Activated T-cell treated with anti-CD3 and anti-CD28 coated beads, Interleukin-2, amount 50 U/mL, for 24 hours (primary cell): ENCODE data around the gene IFT172.

ENCODE experiments used
- DNase-seq: peaks from one replicate; pipeline ENCODE4 v3.0.0-alpha.2; 2020
- H3K27ac Mint-ChIP-seq: 2 replicates; pipeline ENCODE4 v1.8.0; 2020; ENCODE audit warnings: mild to moderate bottlenecking, mixed read lengths
- H3K27me3 Mint-ChIP-seq: 2 replicates; pipeline ENCODE4 v1.8.0; 2020; ENCODE audit warnings: mixed read lengths
- H3K36me3 Mint-ChIP-seq: 2 replicates; pipeline ENCODE4 v1.8.0; 2020; ENCODE audit warnings: low read depth, mixed read lengths
- H3K4me1 Mint-ChIP-seq: 2 replicates; pipeline ENCODE4 v1.8.0; 2020; ENCODE audit warnings: low read depth, mixed read lengths
- H3K4me3 Mint-ChIP-seq: 2 replicates; pipeline ENCODE4 v1.8.0; 2020; ENCODE audit warnings: mild to moderate bottlenecking, moderate library complexity, mixed read lengths
- H3K9me3 Mint-ChIP-seq: 2 replicates; pipeline ENCODE4 v1.8.0; 2020; ENCODE audit warnings: mixed read lengths

The IFT172 gene

DNA sequence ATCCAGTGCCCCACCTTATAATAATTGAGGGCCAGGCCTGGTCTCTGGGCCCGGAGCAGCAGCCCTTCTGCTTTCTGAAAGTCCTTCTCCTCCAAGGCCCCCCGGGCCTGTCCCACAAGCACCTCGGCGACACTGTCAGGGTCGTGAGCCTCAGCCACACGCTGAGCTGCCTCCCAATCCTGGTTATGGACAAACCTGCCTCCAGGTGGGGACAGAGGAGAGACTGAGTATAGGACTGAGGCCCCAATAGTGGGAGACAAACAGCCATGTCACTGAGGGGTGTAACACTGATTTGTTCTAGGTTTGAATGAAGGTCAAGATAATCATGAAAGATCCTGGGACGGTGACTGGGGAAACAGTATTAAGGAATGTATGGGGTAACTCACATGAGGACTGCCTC is 35.6 kb downstream of the IFT172 start:
- Mint-ChIP-seq H3K36me3 (peaks cover 45% of the 10 kb centered on the region), H3K27me3 (no peaks in the 10 kb centered on the region), H3K4me3 (no peak overlapping the region), H3K9me3 (no peaks in the 10 kb centered on the region), H3K27ac (no peak overlapping the region), H3K4me1 (peaks cover 4% of the 10 kb centered on the region)
- DNase-seq, result no peak

DNA sequence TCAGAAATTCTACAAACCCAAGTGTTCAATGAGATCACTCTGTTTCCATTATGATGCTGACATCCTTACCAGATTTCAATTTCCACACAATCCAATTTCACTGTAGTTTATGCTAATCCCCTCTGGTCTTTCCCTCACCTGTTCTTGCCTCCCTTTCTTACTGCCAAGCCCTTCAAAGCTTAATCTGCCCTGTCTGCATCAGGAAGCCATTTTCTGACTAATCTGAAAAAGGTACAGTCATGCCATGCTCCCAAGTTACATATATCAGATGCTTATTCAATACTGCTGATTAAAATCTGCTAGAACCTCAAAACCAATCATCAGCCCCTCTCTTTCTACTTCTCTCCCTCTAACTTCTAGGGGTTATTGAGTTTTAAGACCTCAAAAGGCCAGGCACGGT is 38.4 kb downstream of the IFT172 start:
- H3K9me3 Mint-ChIP-seq, result no peaks in the 10 kb centered on the region
- no peak overlapping the region for H3K4me3 Mint-ChIP-seq
- peak overlapping the region; percentile 50 for H3K27ac Mint-ChIP-seq
- H3K27me3 Mint-ChIP-seq, result no peaks in the 10 kb centered on the region
- peaks cover 7% of the 10 kb centered on the region for H3K4me1 Mint-ChIP-seq
- peaks cover 37% of the 10 kb centered on the region for H3K36me3 Mint-ChIP-seq
- no peak for DNase-seq

DNA sequence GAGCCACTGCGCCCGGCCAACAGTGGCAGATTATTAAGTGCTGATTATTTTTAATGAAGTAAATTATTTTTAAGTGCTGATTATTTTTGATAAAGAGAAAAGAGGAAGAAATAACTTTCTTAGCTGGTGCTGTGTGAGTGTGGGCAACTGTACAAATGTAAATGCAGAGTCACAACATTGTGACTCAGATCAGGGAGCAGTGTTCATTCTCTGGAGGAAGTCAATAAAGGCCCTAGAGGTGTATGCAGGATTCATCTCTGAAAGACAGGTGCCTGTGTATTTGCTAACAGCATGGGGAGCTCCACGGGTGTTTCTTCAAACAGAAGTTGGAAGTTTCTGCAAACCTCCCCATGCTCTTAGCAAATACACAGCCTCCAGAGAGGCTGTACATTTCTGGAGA is 41.2 kb downstream of the IFT172 start:
- H3K9me3 Mint-ChIP-seq, result no peaks in the 10 kb centered on the region
- H3K4me1 Mint-ChIP-seq, result peaks cover 13% of the 10 kb centered on the region
- no peak overlapping the region for H3K27ac Mint-ChIP-seq
- DNase-seq, result no peak
- no peaks in the 10 kb centered on the region for H3K27me3 Mint-ChIP-seq
- peaks cover 35% of the 10 kb centered on the region for H3K36me3 Mint-ChIP-seq
- no peak overlapping the region for H3K4me3 Mint-ChIP-seq

- Mint-ChIP-seq H3K4me1 (peaks cover 19% of the 10 kb centered on the region), H3K36me3 (peaks cover 46% of the 10 kb centered on the region), H3K4me3 (no peak overlapping the region), H3K9me3 (no peaks in the 10 kb centered on the region), H3K27ac (peak overlapping the region; percentile 42), H3K27me3 (no peaks in the 10 kb centered on the region)
- DNase-seq, result no peak
Measured at GRCh38 chr2:27446057-27446456, 43.5 kb downstream of the IFT172 start.

- no peaks in the 10 kb centered on the region for H3K9me3 Mint-ChIP-seq
- peaks cover 21% of the 10 kb centered on the region for H3K4me1 Mint-ChIP-seq
- H3K27ac Mint-ChIP-seq, result peak overlapping the region; percentile 42
- H3K4me3 Mint-ChIP-seq, result no peak overlapping the region
- DNase-seq, result no peak
- H3K27me3 Mint-ChIP-seq, result no peaks in the 10 kb centered on the region
- peaks cover 51% of the 10 kb centered on the region for H3K36me3 Mint-ChIP-seq
Measured at GRCh38 chr2:27445615-27446014, 43.9 kb downstream of the IFT172 start.

- H3K4me1 Mint-ChIP-seq, result peaks cover 21% of the 10 kb centered on the region
- H3K27me3 Mint-ChIP-seq, result no peaks in the 10 kb centered on the region
- H3K36me3 Mint-ChIP-seq, result peaks cover 54% of the 10 kb centered on the region
- H3K4me3 Mint-ChIP-seq, result no peak overlapping the region
- H3K27ac Mint-ChIP-seq, result no peak overlapping the region
- no peaks in the 10 kb centered on the region for H3K9me3 Mint-ChIP-seq
- no peak for DNase-seq
Measured at GRCh38 chr2:27445155-27445554, 44.4 kb downstream of the IFT172 start.

- H3K27me3 Mint-ChIP-seq, result no peaks in the 10 kb centered on the region
- DNase-seq, result no peak
- H3K4me3 Mint-ChIP-seq, result no peak overlapping the region
- H3K36me3 Mint-ChIP-seq, result peaks cover 63% of the 10 kb centered on the region
- no peaks in the 10 kb centered on the region for H3K9me3 Mint-ChIP-seq
- peaks cover 21% of the 10 kb centered on the region for H3K4me1 Mint-ChIP-seq
- peak overlapping the region; percentile 5 for H3K27ac Mint-ChIP-seq
Measured at GRCh38 chr2:27442920-27443282, 46.6 kb downstream of the IFT172 start.

GRCh38 chr2:27441958-27442919 is 47.3 kb downstream of the IFT172 start, which contains the start of gene KRTCAP3:
Gene KRTCAP3, plus strand, starts transcription at chr2:27442381. Its CDS starts 32 bp downstream, at chr2:27442413.
- H3K4me1 Mint-ChIP-seq, result peaks cover 21% of the 10 kb centered on the region

GRCh38 chr2:27441226-27441926 is 48.2 kb downstream of the IFT172 start:
- Mint-ChIP-seq H3K4me3 (no peak overlapping the region), H3K27ac (peak overlapping the region; percentile 34), H3K36me3 (peaks cover 77% of the 10 kb centered on the region), H3K27me3 (no peaks in the 10 kb centered on the region), H3K9me3 (no peaks in the 10 kb centered on the region), H3K4me1 (peaks cover 21% of the 10 kb centered on the region)
- DNase-seq, result no peak

More at GRCh38 chr2:27441958-27442919, 47.3 kb downstream of the IFT172 start, which contains the start of gene KRTCAP3:
- no peaks in the 10 kb centered on the region for H3K9me3 Mint-ChIP-seq
- DNase-seq, result peak; percentile 59
- no peaks in the 10 kb centered on the region for H3K27me3 Mint-ChIP-seq
- H3K27ac Mint-ChIP-seq, result peak within 1 kb of the TSS; percentile 34
- peaks cover 69% of the 10 kb centered on the region for H3K36me3 Mint-ChIP-seq
- no peak within 1 kb of the TSS for H3K4me3 Mint-ChIP-seq

- Mint-ChIP-seq H3K4me1 (peaks cover 19% of the 10 kb centered on the region), H3K27ac (peak overlapping the region; percentile 62), H3K4me3 (no peak overlapping the region), H3K27me3 (no peaks in the 10 kb centered on the region), H3K36me3 (peaks cover 87% of the 10 kb centered on the region), H3K9me3 (no peaks in the 10 kb centered on the region)
- no peak for DNase-seq
Measured at GRCh38 chr2:27435628-27436027, 53.9 kb downstream of the IFT172 start.

DNA sequence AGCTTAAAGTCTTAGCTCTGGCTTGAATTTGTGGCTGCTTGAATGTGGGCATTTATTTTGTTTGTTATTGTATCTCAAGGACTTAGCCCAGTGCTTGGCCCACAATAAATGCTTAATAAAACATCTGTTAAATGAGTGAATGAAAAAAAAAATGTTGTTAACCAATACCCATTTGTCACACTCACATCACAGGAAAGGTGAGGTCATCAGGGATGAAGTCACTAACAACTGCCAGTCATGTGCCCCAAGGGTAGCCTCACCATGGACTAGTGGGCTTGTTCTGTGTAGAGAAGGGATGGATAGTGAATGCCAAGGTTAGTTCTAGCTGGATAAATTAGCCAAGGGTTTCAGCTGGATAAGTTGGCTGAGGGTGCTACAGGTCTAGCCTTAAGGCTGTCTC is 58.1 kb downstream of the IFT172 start:
- H3K27ac Mint-ChIP-seq, result peak overlapping the region; percentile 97

DNA sequence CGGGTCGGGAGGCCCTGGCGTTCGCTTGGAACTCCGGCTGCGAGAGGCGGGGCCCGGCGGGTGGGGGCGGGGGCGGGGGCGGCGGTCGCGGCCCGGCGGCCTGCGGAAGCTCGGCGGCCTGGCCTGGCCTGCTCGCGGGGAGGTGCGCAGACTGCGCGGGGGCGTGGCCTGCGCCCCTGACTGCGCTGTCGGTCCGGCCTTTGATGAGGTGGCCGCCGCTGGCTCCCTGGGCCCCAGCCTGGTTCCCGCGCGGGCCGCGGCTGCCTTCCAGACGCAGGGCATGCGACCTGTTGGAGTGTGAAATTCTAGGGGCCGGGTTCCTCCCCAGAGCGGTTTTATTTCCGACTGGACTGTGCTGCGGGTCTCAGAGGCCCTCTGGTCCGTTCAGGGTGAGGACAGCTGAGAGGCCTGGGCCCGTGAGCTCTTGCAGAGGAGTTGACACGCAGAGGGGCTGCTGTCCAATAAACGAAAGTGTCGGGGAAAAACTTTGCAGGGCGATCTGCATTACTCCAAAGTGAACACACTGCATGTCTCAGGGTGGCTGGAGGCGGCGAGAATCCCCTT is 60.5 kb downstream of the IFT172 start:
- H3K27me3 Mint-ChIP-seq, result no peaks in the 10 kb centered on the region
- peak overlapping the region; percentile 97 for H3K27ac Mint-ChIP-seq
- peak; percentile 82 for DNase-seq
- H3K4me1 Mint-ChIP-seq, result peaks cover 35% of the 10 kb centered on the region
- H3K36me3 Mint-ChIP-seq, result peaks cover 38% of the 10 kb centered on the region
- H3K4me3 Mint-ChIP-seq, result peak overlapping the region; percentile 99
- no peaks in the 10 kb centered on the region for H3K9me3 Mint-ChIP-seq

More for the DNA sequence above, 58.1 kb downstream of the IFT172 start:
- DNase-seq, result no peak
- Mint-ChIP-seq H3K4me1 (peaks cover 35% of the 10 kb centered on the region), H3K36me3 (peaks cover 61% of the 10 kb centered on the region), H3K27me3 (no peaks in the 10 kb centered on the region), H3K9me3 (no peaks in the 10 kb centered on the region), H3K4me3 (peak overlapping the region; percentile 99)

DNA sequence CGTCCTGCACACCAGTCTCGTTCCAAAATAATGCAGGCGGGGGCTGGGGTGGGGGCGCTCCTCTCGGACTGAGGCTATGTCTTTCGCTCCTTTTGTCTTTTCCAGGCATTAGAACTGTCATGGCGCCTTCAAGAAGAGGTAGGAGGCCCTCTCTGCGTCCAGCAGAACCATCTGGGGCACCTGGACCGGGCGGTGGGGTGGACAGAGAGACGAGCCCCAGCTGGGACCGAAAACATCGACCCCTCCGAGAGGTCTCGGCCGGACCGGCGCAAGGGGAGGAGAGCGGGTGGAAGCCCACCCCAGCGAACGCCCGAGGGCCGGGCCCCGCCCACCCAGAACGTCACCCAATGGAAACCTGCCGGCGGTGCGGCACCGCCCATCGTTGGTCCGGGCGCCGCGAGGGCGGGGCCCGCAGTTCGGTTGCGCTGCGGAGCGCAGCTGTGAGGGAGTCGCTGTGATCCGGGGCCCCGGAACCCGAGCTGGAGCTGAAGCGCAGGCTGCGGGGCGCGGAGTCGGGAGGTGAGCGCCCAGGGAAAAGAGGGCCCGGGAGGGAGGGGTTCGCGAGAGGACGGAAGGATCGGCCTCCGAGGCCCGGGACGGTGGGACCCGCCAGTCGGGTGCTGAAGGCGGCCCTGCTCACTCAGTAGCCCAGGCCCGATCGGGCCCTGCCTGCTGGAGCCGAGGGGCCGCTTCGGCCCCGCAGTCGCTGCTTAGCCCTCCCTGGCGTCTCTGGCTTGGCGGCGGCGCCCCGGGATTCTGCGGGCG is 61.1 kb downstream of the IFT172 start, which contains the start of gene NRBP1:
Gene NRBP1 (plus strand): TSS at position 419 of the 765 bp plus-strand sequence. CDS start 4,643 bp downstream, outside the sequence.
- no peaks in the 10 kb centered on the region for H3K27me3 Mint-ChIP-seq
- peaks cover 35% of the 10 kb centered on the region for H3K4me1 Mint-ChIP-seq
- peak within 1 kb of the TSS; percentile 99 for H3K4me3 Mint-ChIP-seq
- peak within 1 kb of the TSS; percentile 98 for H3K27ac Mint-ChIP-seq
- H3K36me3 Mint-ChIP-seq, result peaks cover 31% of the 10 kb centered on the region
- peak; percentile 96 for DNase-seq
- no peaks in the 10 kb centered on the region for H3K9me3 Mint-ChIP-seq

DNA sequence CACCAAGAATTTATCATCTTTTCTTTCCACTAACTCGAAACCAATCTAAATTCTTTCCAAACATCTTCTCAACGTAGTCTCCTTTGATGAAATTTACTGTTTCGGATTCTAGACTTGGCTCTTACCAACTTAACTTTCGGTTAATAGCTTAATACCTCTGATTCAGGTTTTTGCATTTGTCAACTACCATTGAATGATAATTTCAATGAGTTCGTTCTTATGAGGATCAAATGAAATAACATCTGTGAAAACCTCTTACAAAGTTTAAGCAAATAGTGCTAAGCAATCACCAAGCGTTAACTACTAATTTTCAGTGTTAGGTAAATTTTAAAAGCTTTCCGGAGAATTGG is 61.7 kb downstream of the IFT172 start:
- no peaks in the 10 kb centered on the region for H3K9me3 Mint-ChIP-seq
- peaks cover 29% of the 10 kb centered on the region for H3K4me1 Mint-ChIP-seq
- DNase-seq, result no peak
- H3K27me3 Mint-ChIP-seq, result no peaks in the 10 kb centered on the region
- peak overlapping the region; percentile 95 for H3K4me3 Mint-ChIP-seq
- peaks cover 26% of the 10 kb centered on the region for H3K36me3 Mint-ChIP-seq
- peak overlapping the region; percentile 98 for H3K27ac Mint-ChIP-seq
